Central memory CD8-positive, alpha-beta T cell (primary cell): ENCODE measurements around the gene HLA-G.
"Not testable (repeated sequence)": the region's sequence is repeated elsewhere in the genome, so short reads cannot be mapped to it uniquely, and the experiment has no call there.

Source experiments
- ATAC-seq: fragments of 150-1000 bp; cut with Tn5 transposase; replicated peaks from 2 replicates; pipeline ENCODE4 v1.10.0; 2022; ENCODE audit warnings: mild to moderate bottlenecking, moderate FRiP score, moderate number of reproducible peaks; ENCODE audit not compliant: poor library complexity, severe bottlenecking; ENCODE audit errors: extremely low read depth
- DNase-seq, 2 donors: peaks; one replicate each; pipeline ENCODE4 v3.0.0; 2021; ENCODE audit warnings: low spot score in 2 of 2
- H3K27ac Mint-ChIP-seq: one replicate; pipeline ENCODE4 v1.8.0; 2022; ENCODE audit warnings: low read depth, mild to moderate bottlenecking, moderate library complexity, mixed read lengths
- H3K27me3 Mint-ChIP-seq: one replicate; pipeline ENCODE4 v1.8.0; 2022; ENCODE audit warnings: mixed read lengths
- H3K36me3 Mint-ChIP-seq: one replicate; pipeline ENCODE4 v1.8.0; 2022; ENCODE audit warnings: mild to moderate bottlenecking, moderate library complexity, mixed read lengths; ENCODE audit not compliant: insufficient read depth
- H3K4me1 Mint-ChIP-seq: one replicate; pipeline ENCODE4 v1.8.0; 2022; ENCODE audit warnings: mixed read lengths
- H3K4me3 Mint-ChIP-seq: one replicate; pipeline ENCODE4 v1.8.0; 2022; ENCODE audit warnings: mild to moderate bottlenecking, moderate library complexity, mixed read lengths
- H3K9me3 Mint-ChIP-seq: one replicate; pipeline ENCODE4 v1.8.0; 2022; ENCODE audit warnings: mixed read lengths

Gene HLA-G

GRCh38 chr6:29853245-29853644 is 25.6 kb downstream of the HLA-G start:
- Mint-ChIP-seq H3K27me3 (peaks cover 97% of the 10 kb centered on the region), H3K36me3 (no peaks in the 10 kb centered on the region), H3K4me3 (no peak overlapping the region), H3K9me3 (no peaks in the 10 kb centered on the region), H3K4me1 (peaks cover 9% of the 10 kb centered on the region), H3K27ac (no peak overlapping the region)
- DNase-seq (no peak), ATAC-seq (no peak)

- no peaks in the 10 kb centered on the region for H3K9me3 Mint-ChIP-seq
- no peaks in the 10 kb centered on the region for H3K36me3 Mint-ChIP-seq
- ATAC-seq, result no peak
- H3K27ac Mint-ChIP-seq, result no peak overlapping the region
- H3K4me3 Mint-ChIP-seq, result no peak overlapping the region
- DNase-seq, result no peak
- H3K27me3 Mint-ChIP-seq, result peaks cover 80% of the 10 kb centered on the region
- H3K4me1 Mint-ChIP-seq, result no peaks in the 10 kb centered on the region
These were observed 30.4 kb downstream of the HLA-G start for GRCh38 chr6:29858006-29858405.

- Mint-ChIP-seq H3K9me3 (no peaks in the 10 kb centered on the region), H3K4me3 (no peak overlapping the region), H3K27me3 (peaks cover 77% of the 10 kb centered on the region), H3K36me3 (no peaks in the 10 kb centered on the region), H3K27ac (no peak overlapping the region), H3K4me1 (no peaks in the 10 kb centered on the region)
- DNase-seq (no peak), ATAC-seq (no peak)
These were observed 34.1 kb downstream of the HLA-G start for GRCh38 chr6:29861521-29862255.

GRCh38 chr6:29864037-29864810 is 36.6 kb downstream of the HLA-G start:
- no peaks in the 10 kb centered on the region for H3K9me3 Mint-ChIP-seq
- H3K27ac Mint-ChIP-seq, result no peak overlapping the region
- no peaks in the 10 kb centered on the region for H3K4me1 Mint-ChIP-seq
- DNase-seq, result no peak
- H3K4me3 Mint-ChIP-seq, result no peak overlapping the region
- H3K27me3 Mint-ChIP-seq, result peaks cover 79% of the 10 kb centered on the region
- ATAC-seq, result no peak
- H3K36me3 Mint-ChIP-seq, result no peaks in the 10 kb centered on the region

GRCh38 chr6:29865631-29866030 is 38.0 kb downstream of the HLA-G start:
- no peak for ATAC-seq
- H3K27me3 Mint-ChIP-seq, result peaks cover 79% of the 10 kb centered on the region

GRCh38 chr6:29870104-29870503 is 42.5 kb downstream of the HLA-G start:
- peaks cover 1% of the 10 kb centered on the region for H3K36me3 Mint-ChIP-seq
- H3K9me3 Mint-ChIP-seq, result no peaks in the 10 kb centered on the region
- ATAC-seq, result no peak
- no peaks in the 10 kb centered on the region for H3K4me1 Mint-ChIP-seq
- peaks cover 35% of the 10 kb centered on the region for H3K27me3 Mint-ChIP-seq
- H3K27ac Mint-ChIP-seq, result no peak overlapping the region
- H3K4me3 Mint-ChIP-seq, result no peak overlapping the region
- no peak for DNase-seq

More at GRCh38 chr6:29865631-29866030, 38.0 kb downstream of the HLA-G start:
- H3K4me1 Mint-ChIP-seq, result no peaks in the 10 kb centered on the region
- no peak overlapping the region for H3K4me3 Mint-ChIP-seq
- no peak overlapping the region for H3K27ac Mint-ChIP-seq
- no peaks in the 10 kb centered on the region for H3K36me3 Mint-ChIP-seq
- H3K9me3 Mint-ChIP-seq, result no peaks in the 10 kb centered on the region
- no peak for DNase-seq

- no peak overlapping the region for H3K27ac Mint-ChIP-seq
- no peaks in the 10 kb centered on the region for H3K4me1 Mint-ChIP-seq
- no peak for DNase-seq
- no peak overlapping the region for H3K4me3 Mint-ChIP-seq
- no peak for ATAC-seq
- H3K36me3 Mint-ChIP-seq, result peaks cover 9% of the 10 kb centered on the region
- peaks cover 12% of the 10 kb centered on the region for H3K27me3 Mint-ChIP-seq
- no peaks in the 10 kb centered on the region for H3K9me3 Mint-ChIP-seq
These were observed 45.2 kb downstream of the HLA-G start for GRCh38 chr6:29872791-29873190.

- H3K4me3 Mint-ChIP-seq, result no peak overlapping the region
- no peaks in the 10 kb centered on the region for H3K4me1 Mint-ChIP-seq
- no peaks in the 10 kb centered on the region for H3K27me3 Mint-ChIP-seq
- H3K9me3 Mint-ChIP-seq, result no peaks in the 10 kb centered on the region
- DNase-seq (no peak), ATAC-seq (no peak)
- H3K27ac Mint-ChIP-seq, result no peak overlapping the region
- H3K36me3 Mint-ChIP-seq, result peaks cover 9% of the 10 kb centered on the region
These were observed 47.6 kb downstream of the HLA-G start for GRCh38 chr6:29875257-29875656.

GRCh38 chr6:29875734-29876133 is 48.1 kb downstream of the HLA-G start:
- not testable (repeated sequence) for H3K27me3 Mint-ChIP-seq, DNase-seq, H3K27ac Mint-ChIP-seq

More at GRCh38 chr6:29875734-29876133, 48.1 kb downstream of the HLA-G start:
- ATAC-seq, H3K4me3 Mint-ChIP-seq, H3K4me1 Mint-ChIP-seq, H3K9me3 Mint-ChIP-seq, H3K36me3 Mint-ChIP-seq: not testable (repeated sequence)
